GM18508 (cell line): ENCODE measurements around the gene TNPO3.

Experiments used
- ATAC-seq: cut with Tn5 transposase; IDR thresholded peaks from one replicate; pipeline ENCODE4 v1.9.1; 2021; ENCODE audit warnings: moderate number of reproducible peaks; ENCODE audit not compliant: insufficient read depth, unreplicated experiment

The TNPO3 gene

GRCh38 chr7:128912281-128912680, 142.6 kb downstream of the TNPO3 start:
- ATAC-seq = no peak

DNA sequence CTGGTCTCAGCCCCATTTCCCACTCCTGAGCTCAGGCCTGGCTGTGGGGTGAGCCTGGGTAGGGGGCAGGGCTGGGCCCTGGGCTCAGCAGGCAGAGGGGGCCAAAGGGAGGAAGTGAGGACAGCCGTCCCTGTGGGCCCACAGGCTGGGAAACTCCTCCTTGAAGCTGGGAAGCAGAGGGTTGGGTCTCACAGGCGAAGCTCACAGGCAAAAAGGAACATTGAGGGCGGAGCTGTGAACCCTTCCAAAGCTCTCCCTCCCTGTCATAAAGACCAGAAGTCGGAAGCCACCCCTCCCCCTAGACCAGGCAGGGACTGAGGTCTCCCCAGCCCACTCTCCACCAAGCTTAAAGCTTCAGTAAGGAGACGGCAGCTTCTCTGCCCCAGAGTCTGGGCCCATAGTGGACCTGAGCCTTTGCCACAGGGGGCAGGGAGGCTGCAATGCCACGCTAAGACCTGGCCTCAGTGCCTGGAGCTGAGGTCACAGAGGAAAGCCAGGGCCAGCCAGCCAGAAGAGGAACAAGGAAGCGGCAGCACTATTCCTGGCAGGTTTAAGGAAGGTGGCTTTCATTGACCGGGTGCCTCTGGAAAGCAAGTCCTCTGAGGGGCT, 143.4 kb downstream of the TNPO3 start:
- no peak for ATAC-seq

DNA sequence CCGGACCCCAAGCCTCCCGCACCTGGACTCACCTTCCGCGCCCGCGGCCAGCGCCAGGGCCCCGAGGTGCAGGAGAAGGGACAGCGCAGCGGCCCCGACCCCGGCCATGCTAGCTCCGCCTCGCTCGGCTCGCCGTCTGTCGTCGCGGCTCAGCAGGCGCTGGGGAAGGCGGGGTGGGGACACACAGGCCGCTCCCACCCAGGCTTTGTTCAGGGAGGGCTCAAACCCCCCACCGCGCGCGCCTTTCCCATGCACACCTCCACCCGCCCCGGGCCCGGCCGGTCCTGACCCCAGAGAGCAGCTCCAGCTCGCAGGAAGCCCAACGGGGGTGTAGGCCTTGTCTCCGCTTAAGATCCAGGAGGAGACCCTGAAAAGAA, 144.4 kb downstream of the TNPO3 start, which contains the start of gene KCP:
Gene KCP (minus strand): TSS at position 141 of the 377 bp plus-strand sequence. CDS start 33 bp downstream, at position 108.
- ATAC-seq = no peak

GRCh38 chr7:128909625-128910568, 145.0 kb downstream of the TNPO3 start:
- no peak for ATAC-seq

DNA sequence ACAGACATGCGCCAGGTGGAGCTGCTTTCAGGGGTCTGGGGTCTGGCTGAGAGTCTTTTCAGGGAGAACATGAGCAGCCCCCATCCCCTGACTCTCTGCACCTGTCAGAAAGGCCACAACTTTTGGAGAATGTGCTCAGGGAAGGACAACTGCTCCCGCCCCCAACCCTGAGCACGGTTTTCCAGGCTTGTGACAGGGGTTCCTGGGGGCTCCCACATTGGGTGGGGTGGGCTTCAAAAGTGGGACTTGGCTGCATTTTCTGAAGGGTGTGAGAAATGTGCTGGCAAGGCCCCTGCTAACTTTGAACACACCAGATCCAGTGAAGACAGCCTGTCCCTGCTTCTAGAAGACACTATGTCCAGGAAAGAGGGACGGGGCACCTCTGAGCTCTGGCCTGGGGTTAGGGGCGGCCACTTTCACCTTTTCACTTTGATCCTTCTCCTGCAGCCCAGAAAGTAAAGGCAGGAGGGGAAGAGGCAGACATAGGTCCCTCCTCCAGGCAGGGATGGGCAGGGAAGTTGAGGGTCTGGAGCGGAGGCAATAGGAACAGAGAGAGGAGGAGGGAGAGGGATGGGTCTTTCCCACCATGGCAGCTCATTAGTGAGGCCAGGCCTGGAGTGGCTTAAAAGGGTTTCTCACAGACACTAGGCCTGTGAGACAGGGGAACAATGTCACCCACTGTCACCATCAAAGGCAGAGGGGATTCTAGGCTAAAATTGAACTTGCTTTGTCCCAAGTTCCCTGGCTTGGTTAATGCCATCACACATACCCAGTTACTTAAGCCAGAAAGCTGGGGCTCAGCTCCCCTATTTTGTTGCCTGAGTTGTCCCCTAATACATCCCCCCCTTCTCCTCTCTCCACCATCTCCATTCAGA, 145.9 kb downstream of the TNPO3 start:
- no peak for ATAC-seq

DNA sequence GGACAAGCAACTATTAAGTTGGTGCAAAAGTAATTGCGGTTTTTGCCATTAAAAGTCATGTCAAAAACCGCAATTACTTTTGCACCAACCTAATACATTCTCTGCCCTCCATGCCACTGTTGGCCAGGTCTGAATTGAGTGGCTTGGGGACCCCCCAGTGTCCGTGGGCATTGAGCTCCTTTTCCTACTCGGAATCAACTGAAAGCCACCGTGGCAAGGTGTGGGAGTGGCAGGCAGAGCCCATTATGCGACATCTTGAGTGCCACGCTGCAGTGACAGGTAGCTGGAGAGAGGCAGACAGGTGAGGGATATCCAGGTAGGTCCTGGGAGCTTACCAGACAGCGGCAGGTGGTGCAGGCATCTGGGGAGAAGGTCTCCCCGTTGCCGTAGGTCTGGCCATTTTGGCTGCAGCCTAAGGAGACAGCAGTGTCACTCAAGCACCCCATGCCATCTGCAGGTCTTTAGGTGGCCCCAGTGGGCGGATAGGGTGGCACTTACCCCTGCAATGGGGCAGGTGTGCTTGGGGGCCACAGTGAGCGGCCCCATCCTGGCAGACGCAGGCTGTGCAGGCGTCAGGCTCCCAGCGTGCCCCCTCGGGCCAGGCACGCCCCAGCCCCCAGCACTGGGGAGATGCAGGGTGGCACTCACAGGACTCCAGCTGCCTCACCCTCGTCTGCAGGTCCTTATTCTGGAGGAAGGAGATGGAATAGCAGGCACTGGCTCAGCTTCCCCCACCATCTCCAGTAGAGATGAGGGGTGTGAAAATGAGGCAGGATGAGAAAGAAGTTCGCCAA, 147.9 kb downstream of the TNPO3 start:
- ATAC-seq = no peak

- ATAC-seq = no peak
Measured at GRCh38 chr7:128906001-128906765, 148.7 kb downstream of the TNPO3 start.

DNA sequence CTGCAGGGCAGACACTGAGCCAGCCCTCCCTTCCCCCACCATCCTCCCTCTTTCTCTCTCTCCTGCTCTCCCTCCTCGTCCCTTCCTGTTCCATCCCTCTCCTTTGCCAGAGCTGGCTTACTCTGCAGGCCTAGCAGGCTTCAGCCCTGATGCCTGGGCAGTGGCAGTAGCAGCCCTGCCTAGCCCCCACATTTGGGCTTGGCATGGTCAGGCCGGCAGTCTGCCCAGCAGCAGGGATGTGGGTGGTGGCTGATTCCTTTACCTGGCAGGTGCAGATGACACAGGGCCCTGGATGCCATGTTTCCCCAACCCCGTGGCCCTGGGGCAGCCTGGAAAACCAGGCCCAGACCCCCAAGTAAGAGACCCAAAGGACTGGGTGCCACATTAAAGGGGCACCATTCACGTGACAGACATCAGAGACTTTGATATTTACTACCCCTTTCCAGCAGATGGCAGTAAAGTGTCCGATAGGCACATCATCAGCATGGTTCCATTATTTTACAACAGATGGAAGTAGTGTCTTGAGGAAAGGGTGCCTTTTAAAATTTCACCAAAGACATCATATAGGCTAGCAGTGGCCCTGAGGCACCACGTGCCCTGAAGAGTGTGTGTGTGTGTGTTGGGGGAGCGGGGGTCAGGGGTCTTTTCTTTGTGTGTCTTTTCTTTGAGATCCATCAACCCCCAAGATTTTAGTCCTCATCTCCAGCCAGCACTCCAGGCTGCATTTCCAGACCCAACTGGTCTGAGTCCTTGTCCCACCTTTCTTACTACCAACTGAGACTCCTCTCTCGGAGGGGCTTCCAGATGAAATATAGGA, 150.3 kb downstream of the TNPO3 start:
- ATAC-seq = no peak
